Loucy (cell line): Measurements from ENCODE around the gene FARP1.

Experiments used
- EZH2phosphoT487 ChIP-seq: fragments of 200-600 bp; IDR thresholded peaks from 2 replicates; pipeline ENCODE4 v1.6.1; 2018; ENCODE audit warnings: antibody characterized with exemption, mild to moderate bottlenecking, moderate library complexity, borderline replicate concordance
- TF ChIP-seq, protein P1 (sequence below): fragments of 200-600 bp; sonication (generic); conservative IDR thresholded peaks from 2 replicates; pipeline ENCODE4 v1.5.1; 2014; ENCODE audit warnings: mild to moderate bottlenecking, antibody characterized with exemption, low read length

DNA sequence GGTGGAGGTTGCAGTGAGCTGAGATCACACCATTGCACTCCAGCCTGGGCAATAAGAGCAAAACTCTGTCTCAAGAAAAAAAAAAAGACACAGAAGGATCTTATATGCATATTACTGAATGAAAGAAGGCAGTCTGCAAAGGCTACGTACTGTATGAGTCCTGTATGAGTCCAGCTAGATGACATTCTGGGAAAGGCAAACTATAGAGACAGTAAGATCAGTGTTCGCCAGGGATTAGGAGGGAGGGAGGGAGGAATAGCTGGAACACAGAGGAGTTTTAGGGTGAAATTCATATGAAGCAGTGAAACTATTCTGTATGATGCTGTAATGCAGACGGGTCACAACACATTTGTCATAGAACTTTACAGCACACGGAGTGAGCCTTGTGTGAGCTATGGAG lies 200.1 kb downstream of the FARP1 start:
- no peak for TF ChIP-seq EZH2phosphoT487
- TF ChIP-seq, protein P1, sequence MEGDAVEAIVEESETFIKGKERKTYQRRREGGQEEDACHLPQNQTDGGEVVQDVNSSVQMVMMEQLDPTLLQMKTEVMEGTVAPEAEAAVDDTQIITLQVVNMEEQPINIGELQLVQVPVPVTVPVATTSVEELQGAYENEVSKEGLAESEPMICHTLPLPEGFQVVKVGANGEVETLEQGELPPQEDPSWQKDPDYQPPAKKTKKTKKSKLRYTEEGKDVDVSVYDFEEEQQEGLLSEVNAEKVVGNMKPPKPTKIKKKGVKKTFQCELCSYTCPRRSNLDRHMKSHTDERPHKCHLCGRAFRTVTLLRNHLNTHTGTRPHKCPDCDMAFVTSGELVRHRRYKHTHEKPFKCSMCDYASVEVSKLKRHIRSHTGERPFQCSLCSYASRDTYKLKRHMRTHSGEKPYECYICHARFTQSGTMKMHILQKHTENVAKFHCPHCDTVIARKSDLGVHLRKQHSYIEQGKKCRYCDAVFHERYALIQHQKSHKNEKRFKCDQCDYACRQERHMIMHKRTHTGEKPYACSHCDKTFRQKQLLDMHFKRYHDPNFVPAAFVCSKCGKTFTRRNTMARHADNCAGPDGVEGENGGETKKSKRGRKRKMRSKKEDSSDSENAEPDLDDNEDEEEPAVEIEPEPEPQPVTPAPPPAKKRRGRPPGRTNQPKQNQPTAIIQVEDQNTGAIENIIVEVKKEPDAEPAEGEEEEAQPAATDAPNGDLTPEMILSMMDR = no peak
